K562 (cell line): Measurements from ENCODE around the gene PGAP2. TPM values are rescaled to one million over a fixed set of nuclear protein-coding genes. Genes with fewer than 3 reads are reported as not detected.

Experiments used
- ATAC-seq: fragments of 200-7000 bp; cut with Tn5 transposase; 3 replicates; pipeline ENCODE4 v1.9.1; 2020; ENCODE audit warnings: moderate library complexity
- BruUV-seq: library from RNA; stranded (reverse); fragments of 400-500 nt; replicated peaks from 2 replicates; lab custom pipeline; 2021; lab: Mats Ljungman, UMichigan
- CTCF ChIA-PET: fragments of 300-600 bp; formaldehyde crosslinking; extraction: SDS; loops from one replicate; lab custom pipeline; 2021; ENCODE audit warnings: low intra/inter-chr PET ratio; lab: Yijun Ruan, JAX
- POLR2A ChIA-PET: fragments of 300-600, 350-650 bp; sonication (Branson Sonifier 250); formaldehyde crosslinking; extraction: SDS; loops from one replicate; lab custom pipeline; 2021; ENCODE audit warnings: antibody characterized with exemption, inconsistent platforms; lab: Yijun Ruan, JAX
- DNase-seq, 4 experiments: peaks; one replicate each; pipeline versions ENCODE4 v3.0.0 to v3.0.0-alpha.2; 2011 to 2018; ENCODE audit warnings: low spot score in 3 of 4, mixed read lengths in 3 of 4; ENCODE audit errors: extremely low read depth in 1 of 4
- FAIRE-seq: peaks from 2 replicates; lab custom pipeline; 2011; peaks lifted over from hg19 to GRCh38; lab: Jason Lieb, UNC
- H2AFZ ChIP-seq: 2 replicates; pipeline ENCODE4 v1.6.0; 2011; ENCODE audit warnings: low read depth, low read length, control low read depth, inconsistent platforms
- H3K27ac ChIP-seq: fragments of 200-600 bp; 3 replicates; pipeline ENCODE4 v1.8.0; 2011; ENCODE audit warnings: low read depth, mild to moderate bottlenecking, control low read depth, inconsistent platforms, low read length, moderate library complexity, mixed read lengths; ENCODE audit errors: extremely low read depth
- H3K27me3 ChIP-seq, 2 experiments: fragments of 300-600 bp in 1 of 2; 2 replicates in 1 of 2; 3 replicates in 1 of 2; pipeline versions ENCODE4 v1.6.0 to v1.8.0; 2011; ENCODE audit warnings: inconsistent platforms in 2 of 2, low read length in 2 of 2, mild to moderate bottlenecking in 1 of 2, mixed read lengths in 1 of 2, moderate library complexity in 1 of 2; ENCODE audit not compliant: control insufficient read depth in 2 of 2, insufficient read depth in 2 of 2
- H3K36me3 ChIP-seq: fragments of 300-600 bp; 3 replicates; pipeline ENCODE4 v1.8.0; 2011; ENCODE audit warnings: mild to moderate bottlenecking, low read length, inconsistent platforms; ENCODE audit not compliant: control insufficient read depth, insufficient read depth
- H3K4me1 ChIP-seq, 2 experiments: fragments of 200-600 bp in 1 of 2; replicated peaks in 1 of 2; 2 replicates in 1 of 2; 3 replicates in 1 of 2; pipeline versions ENCODE4 v1.5.1 to v1.8.0; 2011; ENCODE audit warnings: inconsistent platforms in 2 of 2, low read length in 2 of 2, mild to moderate bottlenecking in 1 of 2, mixed read lengths in 1 of 2, moderate library complexity in 1 of 2; ENCODE audit not compliant: control insufficient read depth in 2 of 2, insufficient read depth in 2 of 2
- H3K4me2 ChIP-seq: 2 replicates; pipeline ENCODE4 v1.6.1; 2011; ENCODE audit warnings: low read length, control low read depth, inconsistent platforms, mixed read lengths; ENCODE audit not compliant: insufficient read depth
- H3K4me3 ChIP-seq: fragments of 200-600 bp; sonication (generic), shearing (Covaris generic); 2 replicates; pipeline ENCODE4 v1.5.1; 2016; ENCODE audit warnings: control low read depth, inconsistent platforms
- H3K79me2 ChIP-seq: fragments of 200-600 bp; 3 replicates; pipeline ENCODE4 v1.8.0; 2011; ENCODE audit warnings: low read length, inconsistent platforms; ENCODE audit not compliant: control insufficient read depth, insufficient read depth
- H3K9ac ChIP-seq, 2 experiments: 2 replicates each; pipeline versions ENCODE4 v1.6.0 to v1.6.1; 2011; ENCODE audit warnings: low read depth in 2 of 2, low read length in 2 of 2, control low read depth in 1 of 2, inconsistent platforms in 1 of 2, mild to moderate bottlenecking in 1 of 2, mixed read lengths in 1 of 2; ENCODE audit not compliant: insufficient read depth in 1 of 2
- H3K9me1 ChIP-seq: one replicate; pipeline ENCODE4 v1.6.0; 2011; ENCODE audit warnings: inconsistent platforms, mild to moderate bottlenecking, low read length, moderate library complexity; ENCODE audit not compliant: control insufficient read depth, insufficient read depth
- H3K9me3 ChIP-seq: replicated peaks from 2 replicates; pipeline ENCODE4 v1.5.1; 2011; ENCODE audit warnings: low read depth, low read length, inconsistent platforms; ENCODE audit not compliant: control insufficient read depth, insufficient read depth
- H4K20me1 ChIP-seq: replicated peaks from 2 replicates; pipeline ENCODE4 v1.6.1; 2011; ENCODE audit warnings: low read length, inconsistent platforms, mixed read lengths; ENCODE audit not compliant: control insufficient read depth, insufficient read depth
- AFF1 ChIP-seq, 2 experiments: fragments of 450-650 bp; IDR thresholded peaks; 2 replicates each; pipeline ENCODE4 v1.6.1; 2018; ENCODE audit warnings: mild to moderate bottlenecking in 2 of 2, low read depth in 1 of 2; ENCODE audit not compliant: partially characterized antibody in 2 of 2
- ETV1 ChIP-seq: fragments of 450-650 bp; conservative IDR thresholded peaks from 2 replicates; pipeline ENCODE4 v1.6.1; 2016; ENCODE audit warnings: missing genetic modification characterization, control low read depth, low read depth, missing compliant biosample characterization
- RBM25 ChIP-seq: fragments of 200-400 bp; formaldehyde crosslinking; IDR thresholded peaks from 2 replicates; pipeline ENCODE4 v1.6.1; 2018; ENCODE audit warnings: low read length, low read depth, moderate library complexity; ENCODE audit not compliant: severe bottlenecking
- RNF2 ChIP-seq: sonication (generic); IDR thresholded peaks from 2 replicates; pipeline ENCODE4 v1.6.1; 2016
- SREBF1 ChIP-seq: fragments of 150-350 bp; IDR thresholded peaks from 2 replicates; pipeline ENCODE4 v1.6.1; 2014; ENCODE audit warnings: antibody characterized with exemption, low read depth, low read length, borderline replicate concordance
- TCF7 ChIP-seq: sonication (generic); IDR thresholded peaks from 2 replicates; pipeline ENCODE4 v1.6.1; 2016; ENCODE audit warnings: antibody characterized with exemption, borderline replicate concordance
- ZNF165 ChIP-seq: fragments of 250-450 bp; sonication (Bioruptor Pico); IDR thresholded peaks from 2 replicates; pipeline ENCODE4 v1.4.0; 2020; ENCODE audit warnings: borderline replicate concordance
- ZNF740 ChIP-seq, 3 experiments: fragments of 200-800 bp in 1 of 3; sonication (Bioruptor generic) in 1 of 3; sonication (generic) in 1 of 3; formaldehyde crosslinking in 1 of 3; IDR thresholded peaks; 2 replicates each; pipeline versions ENCODE4 v1.6.1 to v1.8.0; 2016 to 2022; ENCODE audit warnings: mild to moderate bottlenecking in 2 of 3, missing compliant biosample characterization in 2 of 3, missing genetic modification characterization in 2 of 3, missing genetic modification reagents in 1 of 3
- WGBS: fragments of 100-300 bp; shearing (Covaris generic); methylation state at CpG from one replicate; pipeline ENCODE4 v1.1.6; 2016; ENCODE audit warnings: low coverage, mixed read lengths; ENCODE audit not compliant: insufficient coverage; ENCODE audit errors: missing lambda C conversion rate; 5-methylcytosine and 5-hydroxymethylcytosine counted together
- in situ Hi-C: fragments of 300-500 bp; cut with MboI; formaldehyde crosslinking; loops from 4 replicates; pipeline ENCODE4 v1.15.0; 2018; ENCODE audit warnings: inconsistent platforms, mixed read lengths
- intact Hi-C: fragments of 100-400 bp; cut with micrococcal nuclease; formaldehyde crosslinking; loops from 2 replicates; pipeline ENCODE4 v1.14.2; 2022
- polyA plus RNA-seq, 8 experiments: library from polyadenylated mRNA; depleted of rRNA in 4 of 8; stranded (reverse) in 5 of 8; unstranded in 3 of 8; fragments of >200 nt; fragmentation: Nextera tagmentation in 2 of 8; fragmentation: Illumina TruSeq in 1 of 8; extraction: Ambion mirVana in 2 of 8; extraction: Trizol in 1 of 8; gene quantifications; 2 replicates each; pipeline versions ENCODE4 v1.2.1 to v1.2.3, GENCODE V29; 2011 to 2014; ENCODE audit warnings: inconsistent platforms in 1 of 8, missing spikeins in 1 of 8
- total RNA-seq, 7 experiments: library from RNA; depleted of rRNA in 6 of 7; stranded (reverse); fragments of >200 nt in 6 of 7; fragmentation: Illumina TruSeq in 2 of 7; extraction: Trizol in 2 of 7; gene quantifications; 2 replicates each; pipeline versions ENCODE4 v1.2.1 to v1.2.3, GENCODE V29; 2011 to 2021; ENCODE audit warnings: low replicate concordance in 1 of 7
- TF ChIP-seq, protein P1 (sequence below): fragments of 450-650 bp; IDR thresholded peaks from 2 replicates; pipeline ENCODE4 v1.7.1; 2018; ENCODE audit warnings: mild to moderate bottlenecking, low read depth; ENCODE audit not compliant: partially characterized antibody
- TF ChIP-seq, protein P2 (sequence below): fragments of 450-650 bp; formaldehyde crosslinking; IDR thresholded peaks from 2 replicates; pipeline ENCODE4 v1.4.0; 2022; ENCODE audit warnings: mild to moderate bottlenecking, moderate library complexity

PGAP2 gene
- total and polyA plus RNA-seq, 9 of the 15 experiments (the other 6 are each of a cell fraction or from before 2014, with no cell fraction given): 17.9 to 47.2 (median 33.7) TPM

DNA sequence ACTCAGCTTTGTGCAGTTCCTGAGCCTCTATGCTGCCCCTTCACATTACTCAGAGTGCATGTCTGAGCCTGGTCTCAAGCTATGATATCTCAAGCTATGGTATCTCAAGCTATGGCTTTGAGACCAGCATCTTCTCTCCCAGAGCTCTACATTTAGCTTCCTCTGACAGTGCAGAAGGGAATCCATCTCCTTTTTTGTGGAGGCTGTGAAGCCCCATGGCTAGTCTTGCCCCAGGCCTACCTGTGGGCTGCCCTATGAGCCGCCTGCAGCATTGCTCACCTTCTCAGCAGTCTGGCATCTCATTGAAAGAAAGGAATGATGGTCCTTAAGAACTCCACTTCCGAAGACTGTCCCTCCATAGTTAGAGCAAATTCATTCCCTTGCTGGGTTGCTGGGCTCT is 12.6 kb downstream of the PGAP2 start (continued):
- TF ChIP-seq AFF1 (IDR thresholded peaks at IDR 0.05; ENCODE audit: low read depth in 1 of 2, partially characterized antibody in 2 of 2) (no peak), SREBF1 (no peak), ETV1 (tag) (no peak), RBM25 (peak; percentile 25)

DNA sequence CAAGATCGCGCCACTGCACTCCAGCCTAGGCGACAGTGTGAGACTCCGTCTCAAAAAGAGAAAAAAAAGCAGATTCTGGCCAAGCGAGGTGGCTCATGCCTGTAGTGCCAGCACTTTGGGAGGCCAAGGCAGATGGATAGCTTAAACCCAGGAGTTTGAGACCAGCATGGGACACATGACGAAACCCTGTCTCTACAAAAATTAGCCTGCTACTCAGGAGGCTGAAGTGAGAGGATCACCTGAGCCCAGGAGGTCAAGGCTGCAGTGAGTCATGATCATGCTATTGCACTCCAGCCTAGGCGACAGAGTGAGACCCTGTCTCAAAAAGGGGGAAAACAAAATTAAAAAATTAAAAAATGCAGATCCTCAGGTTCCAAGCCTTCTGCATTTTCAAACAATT is 14.0 kb downstream of the PGAP2 start:
- H4K20me1 ChIP-seq: no peaks in the 10 kb centered on the region
- H3K36me3 ChIP-seq: peaks cover 51% of the 10 kb centered on the region
- peaks cover 27 to 30% of the 10 kb centered on the region in 2 experiments for H3K4me1 ChIP-seq
- in situ Hi-C loops: loop anchor here (25.0 kb wide), 1 partner anchor 360 kb away; no protein-coding TSS in a partner anchor
- ATAC-seq (no peak), DNase-seq (no peak), FAIRE-seq (no peak)
- no peak overlapping the region for H3K27ac ChIP-seq
- peaks cover 5% of the 10 kb centered on the region for H3K9me1 ChIP-seq
- POLR2A ChIA-PET: no interaction called here
- no peaks in the 10 kb centered on the region for H3K27me3 ChIP-seq
- no TSS peak for BruUV-seq
- intact Hi-C loops: no loop called here
- no peak overlapping the region for H3K9ac ChIP-seq
- H3K79me2 ChIP-seq: peaks cover 21% of the 10 kb centered on the region
- CTCF ChIA-PET: no interaction called here
- no peaks in the 10 kb centered on the region for H3K9me3 ChIP-seq
- no peak overlapping the region for H3K4me2 ChIP-seq
- WGBS: 81% methylated on average over 3 of the region's 7 CpGs
- no peak overlapping the region for H2AFZ ChIP-seq
- H3K4me3 ChIP-seq: no peak overlapping the region
- TF ChIP-seq ZNF165 (CRISPR knock-in tag): no peak
- TF ChIP-seq, protein P1, sequence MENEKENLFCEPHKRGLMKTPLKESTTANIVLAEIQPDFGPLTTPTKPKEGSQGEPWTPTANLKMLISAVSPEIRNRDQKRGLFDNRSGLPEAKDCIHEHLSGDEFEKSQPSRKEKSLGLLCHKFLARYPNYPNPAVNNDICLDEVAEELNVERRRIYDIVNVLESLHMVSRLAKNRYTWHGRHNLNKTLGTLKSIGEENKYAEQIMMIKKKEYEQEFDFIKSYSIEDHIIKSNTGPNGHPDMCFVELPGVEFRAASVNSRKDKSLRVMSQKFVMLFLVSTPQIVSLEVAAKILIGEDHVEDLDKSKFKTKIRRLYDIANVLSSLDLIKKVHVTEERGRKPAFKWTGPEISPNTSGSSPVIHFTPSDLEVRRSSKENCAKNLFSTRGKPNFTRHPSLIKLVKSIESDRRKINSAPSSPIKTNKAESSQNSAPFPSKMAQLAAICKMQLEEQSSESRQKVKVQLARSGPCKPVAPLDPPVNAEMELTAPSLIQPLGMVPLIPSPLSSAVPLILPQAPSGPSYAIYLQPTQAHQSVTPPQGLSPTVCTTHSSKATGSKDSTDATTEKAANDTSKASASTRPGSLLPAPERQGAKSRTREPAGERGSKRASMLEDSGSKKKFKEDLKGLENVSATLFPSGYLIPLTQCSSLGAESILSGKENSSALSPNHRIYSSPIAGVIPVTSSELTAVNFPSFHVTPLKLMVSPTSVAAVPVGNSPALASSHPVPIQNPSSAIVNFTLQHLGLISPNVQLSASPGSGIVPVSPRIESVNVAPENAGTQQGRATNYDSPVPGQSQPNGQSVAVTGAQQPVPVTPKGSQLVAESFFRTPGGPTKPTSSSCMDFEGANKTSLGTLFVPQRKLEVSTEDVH: no peak
- TF ChIP-seq, protein P2, sequence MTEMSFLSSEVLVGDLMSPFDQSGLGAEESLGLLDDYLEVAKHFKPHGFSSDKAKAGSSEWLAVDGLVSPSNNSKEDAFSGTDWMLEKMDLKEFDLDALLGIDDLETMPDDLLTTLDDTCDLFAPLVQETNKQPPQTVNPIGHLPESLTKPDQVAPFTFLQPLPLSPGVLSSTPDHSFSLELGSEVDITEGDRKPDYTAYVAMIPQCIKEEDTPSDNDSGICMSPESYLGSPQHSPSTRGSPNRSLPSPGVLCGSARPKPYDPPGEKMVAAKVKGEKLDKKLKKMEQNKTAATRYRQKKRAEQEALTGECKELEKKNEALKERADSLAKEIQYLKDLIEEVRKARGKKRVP (CRISPR knock-in tag): no peak
- no peak for TF ChIP-seq TCF7
- TF ChIP-seq ZNF740 (CRISPR knock-in tag; IDR thresholded peaks at IDR 0.05): no peak
- no peak for TF ChIP-seq ZNF740 (tag; IDR thresholded peaks at IDR 0.05)
- TF ChIP-seq RNF2: no peak
